ENCODE results near the gene PSMD11. TPM values are rescaled to one million over a fixed set of nuclear protein-coding genes. Genes with fewer than 3 reads are reported as not detected.
"Not testable (repeated sequence)": the region's sequence is repeated elsewhere in the genome, so short reads cannot be mapped to it uniquely, and the experiment has no call there.

The PSMD11 gene
- total RNA-seq, 2 donors from 2014 or later = 42.0 to 51.9 TPM

DNA sequence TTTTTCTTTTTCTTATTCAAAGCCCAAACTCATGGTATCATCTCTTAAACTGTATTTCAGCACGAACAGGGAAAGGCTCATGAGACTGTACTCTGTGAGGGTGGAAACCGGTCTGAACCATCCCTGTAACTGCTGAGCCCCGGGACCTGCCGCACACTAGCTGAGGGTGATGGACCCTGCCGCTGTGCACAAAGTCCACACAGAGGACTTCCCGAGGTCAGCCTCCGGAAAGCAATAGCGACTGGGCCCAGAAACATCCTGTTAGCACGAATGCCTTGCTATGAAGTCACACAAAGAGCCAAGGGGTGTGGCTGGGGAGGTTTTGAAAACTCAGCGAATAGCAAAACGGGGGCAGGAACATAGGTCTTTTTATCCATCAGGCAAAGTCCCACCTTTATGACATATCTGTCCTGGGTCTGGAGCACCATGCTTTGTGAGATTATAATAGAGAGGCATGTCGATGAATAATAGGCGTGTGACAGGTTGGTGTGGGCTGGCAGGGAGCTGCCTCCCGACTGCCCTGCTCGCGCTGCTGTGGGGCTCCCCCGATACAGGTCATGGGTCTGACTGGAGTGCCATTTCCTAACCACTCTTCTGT, 75.9 kb downstream of the PSMD11 start:
- Histone ChIP-seq H3K27ac (no peak overlapping the region), H3K4me3 (peak overlapping the region; percentile 71)
- ATAC-seq (ENCODE audit: insufficient number of reproducible peaks, low FRiP score, low read depth) = no peak

DNA sequence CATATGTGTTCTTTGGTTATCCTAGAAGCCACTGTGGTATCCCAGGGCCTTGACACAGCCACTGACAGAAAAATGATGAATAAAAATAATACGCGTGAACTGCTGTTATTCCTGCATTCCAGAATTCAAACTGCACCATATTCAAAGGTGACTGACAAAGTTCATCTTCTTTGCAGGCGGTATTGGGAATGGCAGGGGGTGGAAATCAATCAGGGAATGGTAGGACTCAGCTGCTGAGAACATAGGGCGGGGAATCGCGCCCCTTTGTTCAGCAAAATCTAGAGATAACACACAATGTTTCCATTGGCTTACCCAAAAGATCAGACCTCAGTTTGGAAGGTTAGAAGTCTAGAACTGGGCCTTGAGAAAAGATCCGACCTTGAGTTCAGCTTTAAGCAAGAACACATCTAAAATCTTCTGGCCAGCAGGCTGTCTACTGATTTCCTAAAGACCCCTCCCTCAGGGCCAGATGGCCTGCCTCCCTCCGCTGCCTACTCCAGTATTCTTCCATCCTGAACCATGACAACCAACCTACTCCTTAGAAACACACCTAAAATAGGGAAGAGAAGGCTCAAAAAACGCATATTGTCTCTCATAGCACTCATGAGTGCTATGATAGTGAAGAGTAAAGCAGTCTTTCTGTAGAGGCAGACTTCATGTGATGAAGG, 76.6 kb downstream of the PSMD11 start:
- H3K4me3 ChIP-seq = no peak overlapping the region
- no peak overlapping the region for H3K27ac ChIP-seq
- no peak for ATAC-seq (ENCODE audit: insufficient number of reproducible peaks, low FRiP score, low read depth)
- H3K4me1 ChIP-seq (ENCODE audit: control insufficient read depth in 1 of 2, low read depth in 2 of 2) = peaks cover 7 to 23% of the 10 kb centered on the region in 2 donors
- no peaks in the 10 kb centered on the region for H3K36me3 ChIP-seq
- TF ChIP-seq, protein P1, sequence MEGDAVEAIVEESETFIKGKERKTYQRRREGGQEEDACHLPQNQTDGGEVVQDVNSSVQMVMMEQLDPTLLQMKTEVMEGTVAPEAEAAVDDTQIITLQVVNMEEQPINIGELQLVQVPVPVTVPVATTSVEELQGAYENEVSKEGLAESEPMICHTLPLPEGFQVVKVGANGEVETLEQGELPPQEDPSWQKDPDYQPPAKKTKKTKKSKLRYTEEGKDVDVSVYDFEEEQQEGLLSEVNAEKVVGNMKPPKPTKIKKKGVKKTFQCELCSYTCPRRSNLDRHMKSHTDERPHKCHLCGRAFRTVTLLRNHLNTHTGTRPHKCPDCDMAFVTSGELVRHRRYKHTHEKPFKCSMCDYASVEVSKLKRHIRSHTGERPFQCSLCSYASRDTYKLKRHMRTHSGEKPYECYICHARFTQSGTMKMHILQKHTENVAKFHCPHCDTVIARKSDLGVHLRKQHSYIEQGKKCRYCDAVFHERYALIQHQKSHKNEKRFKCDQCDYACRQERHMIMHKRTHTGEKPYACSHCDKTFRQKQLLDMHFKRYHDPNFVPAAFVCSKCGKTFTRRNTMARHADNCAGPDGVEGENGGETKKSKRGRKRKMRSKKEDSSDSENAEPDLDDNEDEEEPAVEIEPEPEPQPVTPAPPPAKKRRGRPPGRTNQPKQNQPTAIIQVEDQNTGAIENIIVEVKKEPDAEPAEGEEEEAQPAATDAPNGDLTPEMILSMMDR (IDR thresholded peaks at IDR 0.05) = no peak
- H3K9me3 ChIP-seq = no peaks in the 10 kb centered on the region
- no peak for DNase-seq (ENCODE audit: low spot score)
- H3K27me3 ChIP-seq (replicated peaks; ENCODE audit: insufficient read depth) = no peaks in the 10 kb centered on the region

More for the DNA sequence above, 75.9 kb downstream of the PSMD11 start:
- TF ChIP-seq, protein P1 (IDR thresholded peaks at IDR 0.05) = no peak
- no peaks in the 10 kb centered on the region for H3K9me3 ChIP-seq
- no peak for DNase-seq (ENCODE audit: low spot score)
- no peaks in the 10 kb centered on the region for H3K36me3 ChIP-seq
- peaks cover 7 to 16% of the 10 kb centered on the region in 2 donors for H3K4me1 ChIP-seq (ENCODE audit: control insufficient read depth in 1 of 2, low read depth in 2 of 2)
- H3K27me3 ChIP-seq (replicated peaks; ENCODE audit: insufficient read depth) = no peaks in the 10 kb centered on the region

DNA sequence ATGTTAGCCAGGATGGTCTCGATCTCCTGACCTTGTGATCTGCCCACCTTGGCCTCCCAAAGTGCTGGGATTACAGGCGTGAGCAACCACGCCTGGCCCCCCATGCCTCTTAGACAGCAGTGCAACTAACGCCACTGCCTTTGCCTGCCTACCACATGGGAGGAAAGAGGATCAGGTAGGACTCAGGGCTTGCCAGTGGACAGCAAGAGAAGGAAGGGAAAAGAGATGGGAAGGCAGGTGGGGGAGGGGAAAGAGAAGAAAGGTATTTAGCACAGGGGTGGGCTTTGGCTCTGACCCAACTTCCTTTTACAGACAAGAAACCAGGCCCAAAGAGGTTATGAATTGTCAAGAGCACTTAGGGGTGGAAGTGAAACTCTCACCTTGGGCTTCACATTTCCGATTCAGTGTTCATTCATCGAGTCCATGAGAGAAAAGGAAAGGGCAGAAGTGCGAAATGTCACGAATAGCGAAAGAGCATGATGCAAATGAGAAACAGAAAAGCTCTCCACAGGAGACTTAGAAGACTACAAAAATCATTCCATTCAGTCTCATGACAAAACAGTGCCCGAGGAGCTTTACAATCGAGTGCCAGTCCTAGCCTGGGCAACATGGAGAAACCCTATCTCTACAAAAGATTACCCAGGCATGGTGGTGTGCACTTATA, 78.8 kb downstream of the PSMD11 start:
- peaks cover 7 to 24% of the 10 kb centered on the region in 2 donors for H3K4me1 ChIP-seq (ENCODE audit: control insufficient read depth in 1 of 2, low read depth in 2 of 2)
- no peaks in the 10 kb centered on the region for H3K9me3 ChIP-seq
- ATAC-seq (ENCODE audit: insufficient number of reproducible peaks, low FRiP score, low read depth) (no peak), DNase-seq (ENCODE audit: low spot score) (no peak)
- no peaks in the 10 kb centered on the region for H3K27me3 ChIP-seq (replicated peaks; ENCODE audit: insufficient read depth)
- H3K4me3 ChIP-seq = no peak overlapping the region
- no peak overlapping the region for H3K27ac ChIP-seq
- peaks cover 4% of the 10 kb centered on the region for H3K36me3 ChIP-seq
- TF ChIP-seq, protein P1 (IDR thresholded peaks at IDR 0.05) = no peak

DNA sequence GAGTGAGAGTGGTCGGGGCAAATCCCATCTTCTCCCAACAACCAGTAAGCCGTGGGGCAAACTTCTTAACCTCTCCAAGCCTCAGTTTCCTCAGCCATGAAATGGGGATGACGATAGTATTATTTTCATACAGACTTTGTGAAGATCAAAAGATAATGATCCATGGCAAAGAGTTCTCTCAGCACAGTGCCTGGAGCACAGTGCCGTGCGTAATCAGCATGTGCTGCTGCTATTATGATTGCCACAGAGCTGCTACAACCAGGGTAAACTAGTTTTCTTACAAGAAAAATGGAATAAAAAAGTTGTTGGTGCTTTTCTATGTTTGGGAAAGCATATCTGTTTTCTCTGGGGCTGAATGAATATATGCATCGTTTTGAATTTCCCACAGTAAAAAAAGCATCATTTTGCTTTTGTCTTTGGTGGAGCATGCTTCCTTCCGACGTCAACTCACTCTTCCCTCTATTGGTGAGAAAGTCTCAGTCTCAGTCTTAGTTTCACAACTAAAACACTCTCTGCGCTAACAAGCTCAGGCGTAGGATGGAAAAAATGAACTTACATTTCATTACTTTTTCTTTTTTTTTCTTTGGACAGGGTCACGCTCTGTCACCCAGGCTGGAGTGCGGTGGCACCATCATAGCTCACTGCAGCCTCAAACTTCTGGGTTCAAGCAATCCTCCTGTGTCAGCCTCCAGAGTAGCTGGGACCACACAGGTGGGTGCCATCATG, 79.7 kb downstream of the PSMD11 start:
- H3K9me3 ChIP-seq = no peaks in the 10 kb centered on the region
- peaks cover 12% of the 10 kb centered on the region for H3K36me3 ChIP-seq
- H3K27ac ChIP-seq = no peak overlapping the region
- H3K4me3 ChIP-seq = no peak overlapping the region
- H3K27me3 ChIP-seq (replicated peaks; ENCODE audit: insufficient read depth) = no peaks in the 10 kb centered on the region
- no peak for DNase-seq (ENCODE audit: low spot score)
- no peak for ATAC-seq (ENCODE audit: insufficient number of reproducible peaks, low FRiP score, low read depth)
- TF ChIP-seq, protein P1 (IDR thresholded peaks at IDR 0.05) = no peak
- H3K4me1 ChIP-seq (ENCODE audit: control insufficient read depth in 1 of 2, low read depth in 2 of 2) = peaks cover 7 to 20% of the 10 kb centered on the region in 2 donors

DNA sequence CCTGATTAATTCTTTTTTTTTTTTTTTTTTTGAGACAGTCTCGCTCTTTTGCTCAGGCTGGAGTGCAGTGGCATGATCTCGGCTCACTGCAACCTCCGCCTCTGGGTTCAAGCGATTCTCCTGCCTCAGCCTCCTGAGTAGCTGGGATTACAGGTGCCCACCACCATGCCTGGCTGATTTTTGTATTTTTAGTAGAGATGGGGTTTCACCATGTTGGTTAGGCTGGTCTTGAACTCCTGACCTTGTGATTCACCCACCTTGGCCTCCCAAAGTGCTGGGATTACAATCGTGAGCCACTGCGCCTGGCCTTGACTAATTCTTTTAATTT, 80.2 kb downstream of the PSMD11 start:
- ATAC-seq (ENCODE audit: insufficient number of reproducible peaks, low FRiP score, low read depth); H3K9me3 ChIP-seq; H3K4me3 ChIP-seq; H3K27me3 ChIP-seq (replicated peaks; ENCODE audit: insufficient read depth); DNase-seq (ENCODE audit: low spot score); H3K27ac ChIP-seq: not testable (repeated sequence)
- peaks cover 7 to 18% of the 10 kb centered on the region in 2 donors for H3K4me1 ChIP-seq (ENCODE audit: control insufficient read depth in 1 of 2, low read depth in 2 of 2)
- peaks cover 13% of the 10 kb centered on the region for H3K36me3 ChIP-seq
